NCI-H460 (cell line): Measurements from ENCODE around the gene C3orf22. TPM values are rescaled to one million over a fixed set of nuclear protein-coding genes. Genes with fewer than 3 reads are reported as not detected.
"Not testable (repeated sequence)": the region's sequence is repeated elsewhere in the genome, so short reads cannot be mapped to it uniquely, and the experiment has no call there.

Experiments used
- DNase-seq: peaks from one replicate; pipeline ENCODE4 v3.0.0-alpha.2; 2016; ENCODE audit warnings: low read depth; ENCODE audit errors: extremely low read depth
- total RNA-seq: library from RNA; depleted of rRNA; stranded (reverse); fragments of >200 nt; shearing (Covaris generic); gene quantifications from 2 replicates; pipeline ENCODE4 v1.2.3, GENCODE V29; 2014

Gene C3orf22
- total RNA-seq, 1 experiment from 2014 or later: not detected

DNA sequence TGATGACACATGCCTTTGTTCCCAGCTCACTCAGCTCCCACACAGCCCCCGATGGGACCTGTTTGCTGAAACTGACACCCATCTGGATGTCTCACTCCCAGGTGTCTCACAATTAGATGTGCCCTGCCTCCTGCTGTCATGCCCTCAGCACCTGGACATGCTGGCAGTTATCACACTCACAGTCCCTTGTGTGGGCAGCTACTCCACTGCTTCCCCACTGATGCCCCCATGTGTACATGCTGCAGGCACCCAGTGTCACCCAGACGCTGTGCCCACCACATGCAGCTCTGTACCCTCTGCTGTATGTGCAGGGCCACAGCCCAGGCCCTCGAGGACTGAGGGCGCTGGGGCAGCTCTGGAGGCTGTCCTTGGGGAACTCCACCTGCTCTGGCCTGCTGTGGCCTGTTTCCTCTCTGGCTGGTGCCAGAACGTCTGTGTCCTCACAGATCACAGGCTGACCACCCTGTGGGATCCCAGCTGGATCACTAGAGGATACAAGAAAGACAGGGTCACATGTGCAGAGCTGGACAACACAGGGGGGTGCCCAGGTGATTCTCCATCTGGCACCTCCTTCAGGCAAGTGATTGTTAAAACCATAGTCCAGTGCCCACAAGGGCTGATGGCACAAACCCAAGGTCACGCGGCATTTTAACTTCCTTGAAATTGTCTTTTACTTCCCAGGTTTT, 14.0 kb downstream of the C3orf22 start:
- DNase-seq: no peak

DNA sequence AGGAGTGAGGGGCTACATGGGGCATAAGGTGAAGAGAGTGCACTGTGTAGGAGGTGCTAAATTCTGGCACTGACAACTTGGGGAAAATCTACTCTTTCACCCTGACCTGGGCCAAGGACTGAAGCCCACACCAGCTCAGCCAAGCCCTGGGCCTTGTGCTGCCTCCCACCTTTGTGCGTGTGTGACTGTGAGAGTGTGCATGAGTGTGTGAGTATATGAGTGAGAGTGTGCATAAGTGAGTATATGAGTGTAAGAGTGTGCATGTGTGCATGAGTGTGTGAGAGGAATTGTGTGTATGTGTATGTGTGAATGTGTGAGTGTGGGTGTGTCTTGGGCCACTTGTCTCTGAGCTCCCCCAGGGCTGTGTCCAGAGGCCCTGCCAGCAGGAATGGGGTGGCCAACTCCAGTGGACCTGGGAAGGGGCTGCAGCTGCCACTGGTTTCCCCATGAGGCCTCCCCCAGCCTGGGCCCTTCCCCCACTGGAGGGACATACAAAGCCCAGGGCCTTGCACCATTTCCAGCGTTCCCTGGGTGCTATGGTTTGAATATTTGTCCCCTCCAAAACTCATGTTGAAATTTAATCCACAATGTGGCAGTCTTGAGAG, 15.2 kb downstream of the C3orf22 start:
- DNase-seq: no peak

DNA sequence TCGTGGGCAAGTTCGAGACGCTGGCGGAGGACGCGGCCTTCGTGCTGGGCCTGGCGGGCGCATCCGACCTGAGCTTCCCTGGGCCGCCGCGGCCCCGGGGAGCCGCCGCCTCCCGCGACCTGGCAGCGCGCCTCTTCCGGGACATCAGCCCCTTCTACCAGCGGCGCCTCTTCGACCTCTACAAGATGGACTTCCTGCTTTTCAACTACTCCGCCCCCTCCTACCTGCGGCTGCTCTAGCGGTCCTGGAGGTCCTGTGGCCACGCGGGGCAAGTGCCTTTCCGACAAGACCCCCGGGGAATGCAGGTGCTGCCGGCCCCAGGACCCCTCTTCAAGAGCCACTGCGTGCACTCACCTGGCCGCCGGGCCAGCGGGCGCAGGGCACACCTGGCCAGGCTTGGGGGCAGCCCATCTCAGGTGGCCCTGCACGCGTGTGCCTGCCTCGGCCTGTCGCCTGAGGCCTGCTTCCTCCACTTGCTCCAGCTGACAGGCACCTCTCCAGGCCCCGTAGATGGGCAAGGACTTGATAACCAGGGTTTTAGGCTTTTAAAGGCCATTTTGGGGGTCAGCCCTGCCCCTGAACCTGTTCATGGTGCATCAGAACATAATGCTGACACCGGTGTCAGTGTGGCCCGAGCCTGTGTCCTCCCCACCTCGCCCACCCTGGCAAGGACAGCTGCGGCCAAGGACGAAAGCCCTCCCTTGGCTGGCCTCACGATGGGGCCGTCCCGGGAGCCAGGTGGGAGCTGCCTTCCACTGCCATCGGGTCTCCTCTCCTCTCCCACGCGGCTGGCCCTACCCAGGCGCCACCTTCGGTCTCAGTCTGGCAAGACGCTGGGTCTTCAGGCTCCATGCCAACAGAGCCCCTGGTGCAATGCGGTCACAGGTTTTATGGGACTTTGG, 16.1 kb downstream of the C3orf22 start:
- no peak for DNase-seq

DNA sequence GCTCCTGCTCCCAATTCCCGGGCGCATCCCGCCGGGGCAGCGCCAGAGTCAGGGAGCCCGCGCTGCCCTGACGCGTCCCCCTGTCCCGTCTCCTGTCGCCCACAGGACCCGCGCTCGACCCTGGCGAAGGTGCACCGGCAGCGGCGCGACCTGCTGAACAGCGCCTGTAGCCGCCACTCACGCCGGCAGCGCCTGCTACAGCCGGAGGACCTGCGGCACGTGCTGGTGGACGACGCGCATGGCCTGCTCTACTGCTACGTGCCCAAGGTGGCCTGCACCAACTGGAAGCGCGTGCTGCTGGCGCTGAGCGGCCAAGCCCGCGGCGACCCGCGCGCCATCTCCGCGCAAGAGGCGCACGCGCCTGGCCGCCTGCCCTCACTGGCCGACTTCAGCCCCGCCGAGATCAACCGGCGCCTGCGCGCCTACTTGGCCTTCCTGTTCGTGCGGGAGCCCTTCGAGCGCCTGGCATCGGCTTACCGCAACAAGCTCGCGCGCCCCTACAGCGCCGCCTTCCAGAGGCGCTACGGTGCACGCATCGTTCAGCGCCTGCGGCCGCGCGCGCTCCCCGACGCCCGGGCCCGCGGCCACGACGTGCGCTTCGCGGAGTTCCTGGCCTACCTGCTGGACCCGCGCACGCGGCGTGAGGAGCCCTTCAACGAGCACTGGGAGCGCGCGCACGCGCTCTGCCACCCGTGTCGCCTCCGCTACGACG, 16.9 kb downstream of the C3orf22 start:
- DNase-seq: no peak

DNA sequence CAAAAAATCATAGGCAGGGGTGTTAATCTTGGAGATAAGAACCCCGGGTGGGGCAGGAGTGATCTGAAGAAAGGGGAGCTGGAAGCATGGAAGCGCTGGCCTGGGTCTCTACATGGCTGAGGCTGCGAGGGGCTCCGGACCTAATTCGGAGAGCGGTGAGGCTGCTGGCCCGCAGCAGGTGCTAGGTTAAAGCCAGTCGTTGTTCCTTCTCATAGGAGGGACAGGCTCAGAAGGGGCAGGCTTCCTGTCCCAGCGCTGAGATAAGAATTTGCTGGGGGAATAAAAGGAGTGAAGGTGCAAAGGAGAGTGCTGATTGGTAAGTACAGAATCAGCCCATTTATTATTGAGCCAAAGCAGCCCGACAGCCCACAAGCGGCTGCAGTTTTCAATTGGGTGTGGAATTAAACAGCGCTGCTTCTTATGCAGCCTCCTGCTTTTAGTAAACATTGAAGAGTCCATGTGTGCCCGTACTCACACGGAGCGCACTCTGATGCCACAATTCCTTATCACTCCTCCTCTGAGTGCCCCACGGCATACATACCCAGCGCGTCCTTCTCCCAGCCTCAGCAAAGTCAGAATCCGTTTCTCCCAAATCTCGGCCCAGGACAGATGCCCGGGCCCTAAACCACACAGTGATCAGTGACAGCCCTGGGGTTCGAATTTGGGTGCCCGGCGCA, 17.6 kb downstream of the C3orf22 start:
- DNase-seq: no peak

DNA sequence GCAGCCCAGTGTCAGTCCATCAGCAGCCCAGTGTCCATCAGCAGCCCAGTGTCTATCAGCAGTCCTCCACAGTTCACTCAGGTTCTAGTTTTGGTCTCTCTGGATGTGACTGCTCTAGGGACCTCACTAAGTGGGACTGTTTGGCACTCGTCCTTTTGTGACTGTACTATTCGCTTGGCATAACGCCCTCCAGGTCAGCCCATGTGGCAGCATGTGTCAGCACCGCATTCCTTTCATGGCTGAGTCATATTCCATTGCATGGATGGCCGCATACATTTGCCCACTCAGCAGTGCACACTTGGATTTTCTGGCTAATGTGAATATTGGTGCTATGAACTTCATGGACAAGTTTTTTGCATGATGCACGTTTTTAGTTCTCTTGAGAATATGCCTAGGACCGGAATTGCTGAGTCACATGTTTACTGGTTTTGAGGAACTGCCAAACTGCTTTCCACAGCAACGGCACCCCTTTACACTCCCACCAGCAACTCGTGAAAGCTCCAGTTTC, 18.3 kb downstream of the C3orf22 start:
- peak; percentile 27 for DNase-seq

DNA sequence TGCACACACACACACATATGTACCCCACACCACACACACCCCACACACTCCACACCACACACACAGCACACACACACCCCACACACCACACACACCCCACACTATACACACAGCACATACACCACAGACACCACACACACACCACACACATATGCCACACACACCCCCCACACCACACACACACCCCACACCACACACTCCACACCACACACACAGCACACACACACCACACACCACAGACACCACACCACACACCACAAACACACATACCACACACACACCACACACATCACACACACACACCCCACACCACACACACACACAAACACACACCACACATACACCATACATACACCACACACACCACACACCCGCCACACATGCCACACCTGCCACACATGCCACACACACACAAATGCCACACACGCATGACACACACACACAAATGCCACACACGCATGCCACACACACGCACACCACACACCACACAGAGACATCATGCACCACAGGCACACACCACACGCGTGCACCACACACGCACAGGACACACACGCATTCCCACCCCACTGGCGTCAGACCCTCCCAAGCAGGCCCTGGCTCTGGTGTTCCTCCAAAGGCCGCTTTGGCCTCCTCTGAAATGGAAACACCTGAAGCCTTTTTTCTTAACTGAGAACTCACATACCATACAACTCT, 19.0 kb downstream of the C3orf22 start:
- no peak for DNase-seq

DNA sequence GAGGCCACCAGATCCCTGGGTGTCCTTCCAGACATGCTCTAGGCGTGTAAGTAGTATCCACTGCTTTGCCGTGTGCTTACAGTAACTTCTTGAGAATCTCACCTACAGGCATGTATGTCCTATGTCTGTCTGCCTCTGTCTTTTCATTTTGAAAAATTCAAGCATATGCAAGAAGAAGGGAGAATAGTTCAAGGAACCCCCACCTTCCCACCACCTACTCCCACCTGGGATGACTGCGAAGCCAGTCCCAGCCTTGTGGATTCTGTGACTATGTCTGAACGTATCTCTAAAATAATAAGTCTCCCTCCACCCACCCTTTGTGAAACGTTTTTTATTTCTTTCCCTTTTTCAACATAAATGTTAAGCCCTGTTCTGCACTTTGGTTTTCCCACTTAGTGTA, 19.8 kb downstream of the C3orf22 start:
- DNase-seq: no peak

DNA sequence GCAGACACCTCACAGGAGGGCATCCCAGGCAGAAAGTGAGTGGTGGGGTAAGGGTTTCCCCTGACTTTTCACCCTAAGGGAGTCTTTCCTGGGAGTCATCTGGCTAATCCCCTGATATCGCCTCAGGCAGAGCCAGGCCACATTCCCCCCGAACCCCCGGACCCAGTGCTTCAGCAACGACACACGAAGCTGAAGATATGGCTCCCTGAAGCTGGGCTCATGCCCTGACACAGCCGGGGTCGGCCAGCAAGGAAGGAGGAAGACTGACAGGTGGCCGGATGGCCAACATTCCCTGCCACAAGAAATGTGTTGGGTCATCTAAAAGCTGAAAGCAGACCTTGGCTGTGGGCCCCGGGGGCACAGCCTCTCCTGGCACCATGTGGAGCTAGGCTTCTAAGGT, 20.4 kb downstream of the C3orf22 start:
- no peak for DNase-seq

DNA sequence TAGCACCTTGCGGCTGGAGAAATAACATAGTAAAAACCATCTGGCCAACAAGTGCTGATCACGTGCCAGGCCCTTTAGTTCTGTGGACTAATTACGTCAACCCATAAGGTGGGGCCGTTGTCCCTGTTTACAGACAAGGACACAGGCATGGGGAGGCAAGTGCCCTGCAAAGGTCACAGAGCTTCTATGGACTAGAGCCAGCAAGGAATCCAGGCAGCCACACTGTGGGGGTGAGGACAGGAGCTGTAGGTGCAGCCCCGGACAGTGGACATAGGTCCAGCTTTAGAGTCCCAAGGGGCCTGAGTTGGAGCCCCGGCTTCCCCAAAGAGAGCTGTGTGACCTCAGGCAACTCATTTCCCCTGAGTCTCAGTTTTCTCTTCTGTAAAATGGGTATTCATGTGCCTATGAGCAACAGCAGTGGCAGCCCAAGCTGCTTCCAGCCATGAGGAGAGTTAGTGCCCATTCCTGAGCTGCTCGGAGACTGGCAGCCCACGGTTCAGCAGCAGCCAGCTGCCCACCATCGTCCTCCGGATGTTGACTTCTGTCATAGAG, 20.9 kb downstream of the C3orf22 start:
- no peak for DNase-seq

DNA sequence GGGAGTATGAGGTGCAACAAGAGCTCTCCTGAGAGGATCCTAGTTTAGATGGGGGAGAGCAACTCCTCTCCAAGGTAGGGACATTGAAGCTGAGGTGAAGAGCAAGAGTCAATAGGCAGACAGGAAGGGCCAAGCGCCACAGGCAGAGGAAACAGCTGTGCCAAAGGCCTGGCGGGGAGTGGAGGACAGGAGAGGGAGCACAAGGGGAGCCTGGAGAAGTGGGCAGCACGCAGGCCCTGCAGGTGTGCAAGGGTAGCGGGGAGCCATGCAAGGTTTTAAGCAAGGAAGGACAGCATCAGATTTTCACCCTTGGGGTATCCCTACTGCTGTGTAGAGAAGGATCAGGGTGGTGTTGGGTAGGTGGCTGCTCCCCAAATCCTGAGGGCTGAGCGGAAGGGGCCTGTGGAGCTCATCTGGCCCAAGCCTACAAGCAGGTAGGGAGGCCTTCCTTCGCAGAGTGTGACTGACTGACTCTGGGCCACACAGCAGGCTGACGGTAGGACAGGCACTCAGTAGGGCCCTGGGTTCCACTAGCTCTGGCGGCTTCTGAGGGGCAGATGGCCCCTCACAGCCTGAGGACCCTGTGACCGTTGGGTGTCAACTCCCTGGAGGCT, 21.5 kb downstream of the C3orf22 start:
- no peak for DNase-seq

DNA sequence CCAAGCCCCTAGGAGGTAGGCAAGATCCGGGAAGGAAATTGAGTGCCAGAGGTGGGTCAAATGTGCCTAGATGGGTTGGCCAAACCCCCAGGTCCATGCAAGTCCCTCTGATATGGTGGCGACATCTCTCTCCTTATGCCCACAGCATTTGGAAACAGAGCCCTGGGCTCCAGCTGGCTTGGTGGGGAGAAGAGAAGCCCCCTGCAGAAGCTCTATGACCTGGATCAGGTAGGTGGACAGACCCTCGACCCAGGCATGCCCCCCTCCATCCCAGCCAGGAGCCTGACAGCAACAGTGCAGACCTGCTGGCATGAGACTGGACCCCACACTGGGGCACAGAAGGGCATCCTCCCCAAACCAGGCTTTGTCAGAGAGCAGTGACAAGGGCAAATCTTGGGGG, 22.6 kb downstream of the C3orf22 start:
- DNase-seq: no peak

DNA sequence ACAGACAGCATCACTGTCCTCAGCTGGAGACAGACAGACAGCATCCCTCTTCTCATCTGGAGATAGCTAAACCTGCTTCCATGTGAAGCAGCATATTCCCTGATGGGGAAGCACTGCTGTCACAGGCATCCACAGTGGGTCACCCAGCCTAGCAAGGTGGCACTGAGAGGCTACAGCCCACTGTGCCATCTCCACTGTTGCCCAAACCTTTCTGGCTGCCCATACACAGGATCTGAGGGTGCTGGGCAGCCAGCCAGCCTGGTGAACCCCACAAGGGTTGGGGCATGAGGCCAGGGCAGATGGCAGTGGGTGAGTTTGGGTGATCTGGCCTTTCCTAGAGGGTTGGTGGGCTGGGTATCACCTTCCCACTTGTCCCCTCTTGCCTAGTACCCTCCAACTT, 23.1 kb downstream of the C3orf22 start:
- no peak for DNase-seq

DNA sequence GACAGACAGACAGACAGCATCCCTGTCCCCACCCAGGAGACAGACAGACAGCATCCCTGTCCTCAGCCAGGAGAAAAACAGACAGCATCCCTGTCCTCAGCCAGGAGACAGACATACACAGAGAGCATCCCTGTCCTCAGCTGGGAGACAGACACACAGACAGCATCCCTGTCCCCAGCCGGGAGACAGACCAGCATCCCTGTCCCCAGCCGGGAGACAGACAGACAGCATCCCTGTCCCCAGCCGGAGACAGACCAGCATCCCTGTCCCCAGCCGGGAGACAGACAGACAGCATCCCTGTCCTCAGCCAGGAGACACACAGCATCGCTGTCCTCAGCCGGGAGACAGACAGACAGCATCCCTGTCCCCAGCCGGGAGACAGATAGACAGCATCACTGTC, 24.0 kb downstream of the C3orf22 start:
- DNase-seq: not testable (repeated sequence)

DNA sequence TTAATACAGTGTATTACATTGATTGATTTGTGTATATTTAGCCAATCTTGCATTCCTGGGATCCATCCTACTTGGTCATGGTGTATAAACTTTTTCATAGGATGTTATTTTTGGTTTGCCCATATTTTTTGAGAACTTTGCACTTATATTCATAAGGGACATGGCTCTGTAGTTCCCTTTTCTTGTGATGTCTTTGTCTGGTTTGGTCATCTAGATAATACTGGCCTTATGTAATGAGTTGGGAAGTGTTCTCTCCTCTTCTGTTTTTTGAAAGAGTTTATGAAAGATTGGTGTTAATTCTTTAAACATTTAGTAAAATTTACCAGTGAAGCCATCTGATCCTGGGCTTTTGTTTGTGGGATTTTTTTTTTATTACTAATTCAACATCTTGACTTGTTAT, 25.2 kb downstream of the C3orf22 start:
- DNase-seq: no peak

DNA sequence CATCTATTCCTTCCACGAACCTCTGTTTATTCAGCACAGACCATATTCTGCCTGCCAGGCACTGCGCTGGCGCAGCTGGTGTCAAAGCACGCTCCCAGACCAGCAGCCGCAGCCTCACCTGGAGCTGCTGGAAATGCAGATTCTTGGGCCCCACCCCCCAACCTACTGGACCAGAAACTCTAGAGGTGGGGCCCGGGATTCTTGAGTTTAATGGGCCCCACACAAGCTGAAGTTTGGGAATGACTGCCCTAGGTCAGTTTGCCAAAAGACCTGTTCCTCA, 27.7 kb downstream of the C3orf22 start:
- no peak for DNase-seq

DNA sequence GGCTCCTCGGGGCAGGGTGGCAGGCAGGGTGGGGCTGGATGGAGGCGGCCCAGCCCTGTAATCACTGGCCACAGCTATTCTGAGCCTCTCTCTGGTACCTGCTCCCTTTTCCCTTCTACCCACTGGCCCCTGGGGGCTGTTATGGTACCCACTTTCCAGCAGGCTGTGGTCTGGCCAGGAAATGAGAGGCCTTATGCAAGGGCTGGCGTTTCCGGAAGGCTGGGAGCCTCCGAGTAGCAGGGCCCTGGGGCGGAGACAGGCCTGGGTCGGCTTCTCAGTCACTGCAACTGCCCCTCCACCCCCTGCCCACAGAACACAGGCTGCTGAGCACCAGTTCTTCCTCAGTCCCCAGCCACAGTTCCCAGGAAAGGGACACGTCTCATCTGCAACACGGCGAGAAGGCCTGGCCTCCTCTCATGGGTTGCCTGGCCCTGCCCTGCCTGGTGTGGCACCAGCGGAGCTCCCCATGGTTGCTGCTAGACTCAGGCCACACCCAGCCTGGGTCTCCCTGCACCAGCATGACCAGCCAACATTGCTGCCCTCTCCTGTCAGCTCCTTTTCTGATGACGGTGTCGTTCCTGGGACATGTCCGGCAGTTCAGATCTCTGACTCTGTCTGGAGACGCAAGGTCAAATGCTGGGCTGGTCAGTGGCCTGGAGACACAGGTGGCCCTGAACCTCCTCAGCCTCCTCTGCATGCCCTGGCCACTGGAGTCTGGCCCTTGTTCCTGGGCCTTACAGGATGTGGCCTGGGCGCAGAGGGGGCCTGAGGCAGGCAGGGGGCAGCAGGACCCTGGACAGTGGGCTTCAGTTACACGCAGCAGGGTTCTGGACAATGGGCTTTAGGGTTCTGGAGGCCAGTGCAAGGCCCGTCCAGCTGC, 28.3 kb downstream of the C3orf22 start:
- DNase-seq: no peak

DNA sequence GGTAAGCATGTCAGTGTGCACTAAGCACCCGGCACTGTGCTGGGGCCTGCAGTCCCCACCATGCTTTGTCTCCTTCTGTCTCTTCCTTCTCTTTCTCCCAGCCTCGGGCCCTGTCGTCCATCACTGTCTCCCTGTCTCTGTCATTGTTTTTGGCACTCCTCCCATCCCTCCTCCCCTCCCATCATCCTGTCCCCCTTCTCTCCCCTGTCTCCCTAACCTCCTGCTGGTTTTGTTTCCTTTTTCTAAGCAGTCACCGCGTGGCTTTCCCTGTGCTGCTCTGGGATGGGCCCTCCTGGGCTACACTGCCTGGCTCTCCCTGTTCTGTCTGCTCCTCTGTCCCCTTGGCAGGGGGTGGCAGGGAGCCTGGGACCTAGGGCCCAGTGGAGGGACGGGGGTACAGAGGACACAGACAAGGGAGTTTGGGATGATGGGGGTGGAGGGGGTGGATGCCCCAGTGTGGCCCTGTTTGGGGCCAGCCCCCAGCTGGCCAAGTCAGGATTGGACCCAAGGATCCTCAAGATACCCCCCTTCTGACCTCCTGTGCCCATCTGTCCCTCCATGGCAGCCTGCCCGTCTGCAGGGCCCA, 29.1 kb downstream of the C3orf22 start:
- DNase-seq: no peak
